Kidney (tissue), 14 donors: ENCODE results near the gene GPT2. TPM values are rescaled to one million over a fixed set of nuclear protein-coding genes. Genes with fewer than 3 reads are reported as not detected.

ENCODE experiments used
- DNase-seq, 5 donors: peaks; one replicate each; pipeline ENCODE4 v3.0.0-alpha.2; 2013 to 2020
- FAIRE-seq: peaks from 2 replicates; lab custom pipeline; 2012; peaks lifted over from hg19 to GRCh38; lab: Jason Lieb, UNC
- H3K27ac ChIP-seq, 2 donors: one replicate each; pipeline ENCODE4 v1.7.0; 2013; ENCODE audit warnings: low read depth in 2 of 2, low read length in 2 of 2, inconsistent platforms in 1 of 2
- H3K27me3 ChIP-seq: one replicate; pipeline ENCODE4 v1.7.1; 2013; ENCODE audit warnings: low read length, inconsistent platforms; ENCODE audit not compliant: control insufficient read depth, insufficient read depth
- H3K36me3 ChIP-seq, 3 donors: one replicate each; pipeline versions ENCODE4 v1.7.0 to v1.7.1; 2013; ENCODE audit warnings: low read length in 3 of 3, control low read depth in 1 of 3, inconsistent platforms in 1 of 3; ENCODE audit not compliant: insufficient read depth in 3 of 3, control insufficient read depth in 2 of 3
- H3K4me1 ChIP-seq, 3 donors: one replicate each; pipeline versions ENCODE4 v1.7.0 to v1.7.1; 2013; ENCODE audit warnings: low read length in 3 of 3, inconsistent platforms in 1 of 3, low read depth in 1 of 3; ENCODE audit not compliant: control insufficient read depth in 2 of 3, insufficient read depth in 2 of 3
- H3K4me3 ChIP-seq, 3 donors: one replicate each; pipeline versions ENCODE4 v1.7.0 to v1.8.1; 2013; ENCODE audit warnings: low read length in 3 of 3, control low read depth in 1 of 3, inconsistent platforms in 1 of 3
- H3K9ac ChIP-seq, 3 donors: one replicate each; pipeline versions ENCODE4 v1.7.0 to v1.7.1; 2013; ENCODE audit warnings: low read length in 3 of 3, control low read depth in 1 of 3, inconsistent platforms in 1 of 3
- H3K9me3 ChIP-seq, 3 donors: one replicate each; pipeline versions ENCODE4 v1.7.0 to v1.7.1; 2013; ENCODE audit warnings: low read length in 3 of 3, control low read depth in 1 of 3, inconsistent platforms in 1 of 3; ENCODE audit not compliant: control insufficient read depth in 2 of 3, insufficient read depth in 1 of 3
- CTCF ChIP-seq: IDR thresholded peaks from 3 replicates; pipeline ENCODE4 v1.5.1; 2012; ENCODE audit warnings: mild to moderate bottlenecking, moderate library complexity, borderline replicate concordance; ENCODE audit not compliant: insufficient read depth; ENCODE audit errors: extremely low read depth
- intact Hi-C: fragments of 100-400 bp; cut with DNase I; formaldehyde crosslinking; loops from one replicate; pipeline ENCODE4 v1.11.1; 2022
- polyA plus RNA-seq: library from polyadenylated mRNA; stranded (reverse); fragments of 350-450 nt; fragmentation: Illumina TruSeq; extraction: RNeasy Lipid Tissue Mini Kit (QIAGEN cat#74804); gene quantifications from one replicate; pipeline ENCODE4 v1.2.3, GENCODE V29; 2014; ENCODE audit warnings: low read depth, low replicate concordance; ENCODE audit not compliant: insufficient read depth
- total RNA-seq: library from RNA; stranded (reverse); fragmentation: NEBNext Ultra II Directional; extraction: Animal tissue kit (Norgen Biotek cat#: 25700); gene quantifications from one replicate; pipeline ENCODE4 v1.2.1, GENCODE V29; 2021
- donor health status: control.
- donor health status: control.
- donor health status: control.
- donor health status: control.
- donor health status: control.
- donor health status: DM: yes; HTN: yes; CAD: no.
- donor health status: Normal renal cell carcinoma (clear cell type).

Gene GPT2
- total and polyA plus RNA-seq, 2 donors from 2014 or later, result 6.5 to 37.1 TPM

GRCh38 chr16:46858151-46858550, 26.0 kb upstream of the GPT2 start:
- TF ChIP-seq CTCF, result no peak
- no peak for FAIRE-seq
- Histone ChIP-seq H3K9ac (no peak overlapping the region), H3K9me3 (no peaks in the 10 kb centered on the region), H3K27me3 (no peaks in the 10 kb centered on the region), H3K4me1 (peaks cover 0 to 4% (median 3%) of the 10 kb centered on the region in 3 donors), H3K4me3 (no peak overlapping the region), H3K36me3 (no peaks in the 10 kb centered on the region), H3K27ac (peak overlapping the region in 1 of 2 donors; percentile 44)
- DNase-seq, result no peak
- intact Hi-C loops, result no loop called here

GRCh38 chr16:46859719-46860152, 24.4 kb upstream of the GPT2 start:
- no peak overlapping the region for H3K27ac ChIP-seq
- no peak overlapping the region for H3K4me3 ChIP-seq
- no peak overlapping the region for H3K9ac ChIP-seq
- DNase-seq, result no peak
- H3K36me3 ChIP-seq, result no peaks in the 10 kb centered on the region
- H3K9me3 ChIP-seq, result no peaks in the 10 kb centered on the region
- intact Hi-C loops, result no loop called here
- no peak for FAIRE-seq
- peaks cover 0 to 2% (median 0%) of the 10 kb centered on the region in 3 donors for H3K4me1 ChIP-seq
- no peak for TF ChIP-seq CTCF
- no peaks in the 10 kb centered on the region for H3K27me3 ChIP-seq

GRCh38 chr16:46862555-46863447, 21.4 kb upstream of the GPT2 start:
- TF ChIP-seq CTCF, result no peak
- no peak for DNase-seq
- H3K36me3 ChIP-seq, result no peaks in the 10 kb centered on the region
- H3K4me1 ChIP-seq, result no peaks in the 10 kb centered on the region
- no peak overlapping the region for H3K4me3 ChIP-seq
- intact Hi-C loops, result no loop called here
- no peaks in the 10 kb centered on the region for H3K27me3 ChIP-seq
- H3K27ac ChIP-seq, result no peak overlapping the region
- FAIRE-seq, result no peak
- H3K9ac ChIP-seq, result no peak overlapping the region
- no peaks in the 10 kb centered on the region for H3K9me3 ChIP-seq
